H9 (cell line): ENCODE results near the gene ZCCHC17. TPM values are rescaled to one million over a fixed set of nuclear protein-coding genes. Genes with fewer than 3 reads are reported as not detected.

Source experiments
- DNase-seq: peaks from one replicate; pipeline ENCODE4 v3.0.0-alpha.2; 2017
- H2AFZ ChIP-seq: one replicate; pipeline ENCODE4 v1.6.1; 2013; ENCODE audit warnings: mild to moderate bottlenecking, low read length, control low read depth, moderate library complexity
- H2AK5ac ChIP-seq: 2 replicates; pipeline ENCODE4 v1.6.1; 2013; ENCODE audit warnings: low read length, control low read depth, mixed read lengths; ENCODE audit not compliant: insufficient read length
- H2BK120ac ChIP-seq: one replicate; pipeline ENCODE4 v1.6.1; 2013; ENCODE audit warnings: low read depth, mild to moderate bottlenecking, low read length, control low read depth, inconsistent platforms; ENCODE audit not compliant: poor library complexity, severe bottlenecking
- H2BK12ac ChIP-seq: 2 replicates; pipeline ENCODE4 v1.6.1; 2013; ENCODE audit warnings: low read length, control low read depth, mixed read lengths, low read depth; ENCODE audit not compliant: insufficient read length
- H2BK15ac ChIP-seq: 2 replicates; pipeline ENCODE4 v1.6.1; 2013; ENCODE audit warnings: low read depth, low read length, control low read depth
- H2BK20ac ChIP-seq: one replicate; pipeline ENCODE4 v1.6.1; 2013; ENCODE audit warnings: low read depth, mild to moderate bottlenecking, low read length, control low read depth, inconsistent platforms; ENCODE audit not compliant: poor library complexity, severe bottlenecking
- H2BK5ac ChIP-seq: 2 replicates; pipeline ENCODE4 v1.6.1; 2013; ENCODE audit warnings: low read length, control low read depth, mixed read lengths; ENCODE audit not compliant: insufficient read length
- H3K14ac ChIP-seq: 2 replicates; pipeline ENCODE4 v1.6.1; 2013; ENCODE audit warnings: low read length, control low read depth; ENCODE audit not compliant: insufficient read depth
- H3K18ac ChIP-seq: 2 replicates; pipeline ENCODE4 v1.6.1; 2013; ENCODE audit warnings: low read depth, mild to moderate bottlenecking, mixed read lengths, low read length, control low read depth; ENCODE audit not compliant: insufficient read length
- H3K23ac ChIP-seq: 2 replicates; pipeline ENCODE4 v1.6.1; 2013; ENCODE audit warnings: low read length, control low read depth, mixed read lengths, low read depth; ENCODE audit not compliant: insufficient read length
- H3K23me2 ChIP-seq: 2 replicates; pipeline ENCODE4 v1.6.1; 2013; ENCODE audit warnings: low read depth, mild to moderate bottlenecking, mixed read lengths, low read length, control low read depth; ENCODE audit not compliant: insufficient read length, poor library complexity, severe bottlenecking
- H3K27ac ChIP-seq: 2 replicates; pipeline ENCODE4 v1.5.1; 2013; ENCODE audit warnings: low read length, control low read depth, mixed read lengths, low read depth; ENCODE audit not compliant: insufficient read length
- H3K27me3 ChIP-seq: 2 replicates; pipeline ENCODE4 v1.6.1; 2013; ENCODE audit warnings: low read length, control low read depth, inconsistent platforms; ENCODE audit not compliant: insufficient read depth
- H3K4ac ChIP-seq: 2 replicates; pipeline ENCODE4 v1.6.1; 2013; ENCODE audit warnings: low read depth, mild to moderate bottlenecking, control low read depth, inconsistent platforms, low read length, moderate library complexity
- H3K4me1 ChIP-seq: 2 replicates; pipeline ENCODE4 v1.6.1; 2013; ENCODE audit warnings: low read length, control low read depth, inconsistent platforms; ENCODE audit not compliant: insufficient read depth
- H3K4me2 ChIP-seq: 2 replicates; pipeline ENCODE4 v1.6.1; 2013; ENCODE audit warnings: low read length, control low read depth, mixed read lengths; ENCODE audit not compliant: insufficient read length, insufficient read depth
- H3K56ac ChIP-seq: 2 replicates; pipeline ENCODE4 v1.6.1; 2013; ENCODE audit warnings: low read depth, mild to moderate bottlenecking, mixed read lengths, low read length, control low read depth; ENCODE audit not compliant: insufficient read length
- H3K79me1 ChIP-seq: 2 replicates; pipeline ENCODE4 v1.6.1; 2013; ENCODE audit warnings: low read depth, mild to moderate bottlenecking, moderate library complexity, low read length, control low read depth, inconsistent platforms; ENCODE audit not compliant: insufficient read depth, poor library complexity, severe bottlenecking
- H3K79me2 ChIP-seq: 2 replicates; pipeline ENCODE4 v1.6.1; 2013; ENCODE audit warnings: low read length, control low read depth, inconsistent platforms; ENCODE audit not compliant: insufficient read depth
- H3K9ac ChIP-seq: 2 replicates; pipeline ENCODE4 v1.6.1; 2013; ENCODE audit warnings: low read length, control low read depth, mixed read lengths; ENCODE audit not compliant: insufficient read length; ENCODE audit errors: extremely low read depth
- H3K9me3 ChIP-seq: one replicate; pipeline ENCODE4 v1.6.1; 2013; ENCODE audit warnings: low read depth, low read length, inconsistent platforms; ENCODE audit not compliant: control insufficient read depth
- H3T11ph ChIP-seq: one replicate; pipeline ENCODE4 v1.6.1; 2013; ENCODE audit warnings: mild to moderate bottlenecking, low read length, control low read depth, inconsistent platforms
- H4K20me1 ChIP-seq: one replicate; pipeline ENCODE4 v1.6.1; 2013; ENCODE audit not compliant: control insufficient read depth, insufficient read length, insufficient read depth
- H4K5ac ChIP-seq: 2 replicates; pipeline ENCODE4 v1.6.1; 2013; ENCODE audit warnings: low read depth, mild to moderate bottlenecking, mixed read lengths, low read length, control low read depth; ENCODE audit not compliant: insufficient read length
- H4K8ac ChIP-seq: replicated peaks from 2 replicates; pipeline ENCODE4 v1.6.1; 2013; ENCODE audit warnings: low read length, control low read depth, mixed read lengths, low read depth; ENCODE audit not compliant: insufficient read length
- H4K91ac ChIP-seq: 2 replicates; pipeline ENCODE4 v1.6.1; 2013; ENCODE audit warnings: low read depth, mild to moderate bottlenecking, moderate library complexity, mixed read lengths, low read length, control low read depth; ENCODE audit not compliant: insufficient read length
- H3K27ac Mint-ChIP-seq, 3 experiments: 2 replicates in 2 of 3; 3 replicates in 1 of 3; pipeline ENCODE4 v1.8.0; 2020 to 2021; ENCODE audit warnings: mixed read lengths in 3 of 3, mild to moderate bottlenecking in 1 of 3, moderate library complexity in 1 of 3
- H3K27me3 Mint-ChIP-seq: 2 replicates; pipeline ENCODE4 v1.8.0; 2021; ENCODE audit warnings: low read depth, mild to moderate bottlenecking, moderate library complexity, mixed read lengths
- H3K36me3 Mint-ChIP-seq, 3 experiments: 2 replicates in 2 of 3; 3 replicates in 1 of 3; pipeline ENCODE4 v1.8.0; 2020 to 2021; ENCODE audit warnings: low read depth in 3 of 3, mixed read lengths in 3 of 3; ENCODE audit not compliant: insufficient read depth in 1 of 3
- H3K4me1 Mint-ChIP-seq, 2 experiments: 2 replicates each; pipeline ENCODE4 v1.8.0; 2020; ENCODE audit warnings: mixed read lengths in 2 of 2
- H3K4me3 Mint-ChIP-seq, 2 experiments: 2 replicates in 1 of 2; 3 replicates in 1 of 2; pipeline ENCODE4 v1.8.0; 2020 to 2021; ENCODE audit warnings: mild to moderate bottlenecking in 2 of 2, mixed read lengths in 2 of 2, moderate library complexity in 1 of 2
- H3K9me3 Mint-ChIP-seq, 2 experiments: 2 replicates in 1 of 2; 3 replicates in 1 of 2; pipeline ENCODE4 v1.8.0; 2020; ENCODE audit warnings: mild to moderate bottlenecking in 2 of 2, mixed read lengths in 2 of 2, moderate library complexity in 1 of 2
- CTCF ChIP-seq: fragments of 200-600 bp; sonication (generic); conservative IDR thresholded peaks from 3 replicates; pipeline ENCODE4 v1.8.0; 2021; ENCODE audit warnings: antibody characterized with exemption, mild to moderate bottlenecking
- WGBS: extraction: QIAGEN DNeasy Blood & Tissue Kit; methylation state at CpG from one replicate; pipeline ENCODE4 v1.1.7; 2013; ENCODE audit warnings: missing lambda C conversion rate, low lambda C conversion rate, mixed read lengths; ENCODE audit not compliant: insufficient read length; ENCODE audit errors: extremely low coverage; 5-methylcytosine and 5-hydroxymethylcytosine counted together
- total RNA-seq: library from RNA; stranded (reverse); gene quantifications from 2 replicates; pipeline ENCODE4 v1.2.1, GENCODE V29; 2021

The ZCCHC17 gene
- total RNA-seq, 1 experiment from 2014 or later = 50.4 TPM

- Mint-ChIP-seq H3K36me3 (no peaks in the 10 kb centered on the region), H3K27ac (no peak overlapping the region), H3K9me3 (no peaks in the 10 kb centered on the region), H3K4me1 (peaks cover 9 to 16% of the 10 kb centered on the region in 2 experiments), H3K27me3 (peaks cover 25% of the 10 kb centered on the region), H3K4me3 (peak overlapping the region; percentile 53 to 76)
- no peak overlapping the region for H2BK12ac ChIP-seq
- no peak overlapping the region for H2BK15ac ChIP-seq
- no peak overlapping the region for H3K27ac ChIP-seq
- no peak overlapping the region for H3K4ac ChIP-seq
- no peaks in the 10 kb centered on the region for H3K4me1 ChIP-seq
- H2BK20ac ChIP-seq = no peak overlapping the region
- H2BK120ac ChIP-seq = no peak overlapping the region
- H2AK5ac ChIP-seq = no peak overlapping the region
- peak; percentile 95 for DNase-seq
- no peaks in the 10 kb centered on the region for H3K27me3 ChIP-seq
- no peak overlapping the region for H3K9ac ChIP-seq
- no peaks in the 10 kb centered on the region for H4K20me1 ChIP-seq
- H3K79me1 ChIP-seq = no peaks in the 10 kb centered on the region
- peak overlapping the region; percentile 41 for H2AFZ ChIP-seq
- no peak overlapping the region for H3T11ph ChIP-seq
- peak; percentile 98 for TF ChIP-seq CTCF
- H2BK5ac ChIP-seq = no peak overlapping the region
- H3K23me2 ChIP-seq = no peaks in the 10 kb centered on the region
- H3K14ac ChIP-seq = no peak overlapping the region; the same call in 1 of the 2 replicates
- H3K23ac ChIP-seq = no peak overlapping the region
- H4K91ac ChIP-seq = no peak overlapping the region
- peak overlapping the region; percentile 70 for H3K4me2 ChIP-seq
- H3K79me2 ChIP-seq = no peaks in the 10 kb centered on the region
- H4K8ac ChIP-seq = no peak overlapping the region
- H3K9me3 ChIP-seq = no peaks in the 10 kb centered on the region
- H3K18ac ChIP-seq = no peak overlapping the region
- no peak overlapping the region for H3K56ac ChIP-seq
- WGBS = no CpG with 5 or more reads among the region's 36 CpGs
- H4K5ac ChIP-seq = no peak overlapping the region
Observed at GRCh38 chr1:31394584-31395193, 97.9 kb downstream of the ZCCHC17 start.
